OCI-M2 (cell line): ENCODE measurements around the gene MEX3B.

Experiments used
- DNase-seq: peaks from one replicate; lab custom pipeline; 2025; ENCODE audit not compliant: unreplicated experiment; lab: John Stamatoyannopoulos, UW

MEX3B gene

GRCh38 chr15:82045892-82046665 lies at the start of gene MEX3B:
MEX3B (minus strand) TSS chr15:82046018; CDS start chr15:82045705, 313 bp downstream.
- peak; percentile 38 for DNase-seq

GRCh38 chr15:82093774-82094211 lies 48.0 kb upstream of the MEX3B start:
- DNase-seq: no peak

- DNase-seq: no peak
These were observed 47.5 kb upstream of the MEX3B start for GRCh38 chr15:82093325-82093724.

GRCh38 chr15:82091636-82092140 lies 45.9 kb upstream of the MEX3B start:
- DNase-seq: no peak

GRCh38 chr15:82086243-82086995 lies 40.6 kb upstream of the MEX3B start:
- no peak for DNase-seq

GRCh38 chr15:82081914-82082762 lies 36.3 kb upstream of the MEX3B start:
- no peak for DNase-seq

- no peak for DNase-seq
These were observed 35.0 kb upstream of the MEX3B start for GRCh38 chr15:82080774-82081173.

GRCh38 chr15:82079736-82080135 lies 33.9 kb upstream of the MEX3B start:
- no peak for DNase-seq

- no peak for DNase-seq
These were observed 28.8 kb upstream of the MEX3B start for GRCh38 chr15:82074610-82075009.

GRCh38 chr15:82072926-82073537 lies 27.2 kb upstream of the MEX3B start:
- DNase-seq: no peak

- no peak for DNase-seq
These were observed 20.6 kb upstream of the MEX3B start for GRCh38 chr15:82066455-82066854.

- no peak for DNase-seq
These were observed 19.0 kb upstream of the MEX3B start for GRCh38 chr15:82064824-82065223.

- no peak for DNase-seq
These were observed 16.9 kb upstream of the MEX3B start for GRCh38 chr15:82062479-82063454.

GRCh38 chr15:82060817-82061216 lies 15.0 kb upstream of the MEX3B start:
- DNase-seq: no peak

GRCh38 chr15:82058517-82059204 lies 12.8 kb upstream of the MEX3B start:
- DNase-seq: no peak

GRCh38 chr15:82058026-82058425 lies 12.2 kb upstream of the MEX3B start:
- no peak for DNase-seq

- DNase-seq: no peak
These were observed 11.4 kb upstream of the MEX3B start for GRCh38 chr15:82056958-82057823.

- DNase-seq: no peak
These were observed 6.9 kb upstream of the MEX3B start for GRCh38 chr15:82052751-82053150.
